ENCODE results near the gene CTNNA2. TPM values are rescaled to one million over a fixed set of nuclear protein-coding genes. Genes with fewer than 3 reads are reported as not detected.

CTNNA2 gene
- total and polyA plus RNA-seq, 11 donors, result 0.20 to 0.81 TPM; not detected in 9

GRCh38 chr2:79985571-79985970 is 472.7 kb downstream of the CTNNA2 start:
- H3K4me1 ChIP-seq, result no peaks in the 10 kb centered on the region
- DNase-seq (no peak), ATAC-seq (no peak)
- WGBS, 4 donors, result 82 to 90% (median 86%) methylated on average over 2 of the region's 2 CpGs
- H3K4me3 ChIP-seq, result no peak overlapping the region
- no peaks in the 10 kb centered on the region for H3K36me3 ChIP-seq
- intact Hi-C loops (cut with DNase I), result no loop called here
- H3K9me3 ChIP-seq, result no peaks in the 10 kb centered on the region
- TF ChIP-seq POLR2A (IDR thresholded peaks at IDR 0.05) (no peak), CTCF (IDR thresholded peaks at IDR 0.05) (no peak)
- H3K27me3 ChIP-seq, result no peaks in the 10 kb centered on the region
- H3K27ac ChIP-seq, result no peak overlapping the region

- ATAC-seq, result no peak
- intact Hi-C loops (cut with DNase I), result no loop called here
- TF ChIP-seq POLR2A (IDR thresholded peaks at IDR 0.05), result no peak
- no peak for TF ChIP-seq CTCF (IDR thresholded peaks at IDR 0.05)
- no peaks in the 10 kb centered on the region for H3K36me3 ChIP-seq
- WGBS, 4 donors, result 46 to 58% (median 53%) methylated on average over 3 of the region's 3 CpGs
- H3K4me3 ChIP-seq, result no peak overlapping the region
- no peaks in the 10 kb centered on the region for H3K4me1 ChIP-seq
- DNase-seq, result no peak
- H3K27me3 ChIP-seq, result no peaks in the 10 kb centered on the region
- no peaks in the 10 kb centered on the region for H3K9me3 ChIP-seq
- no peak overlapping the region for H3K27ac ChIP-seq
Observed at GRCh38 chr2:79993144-79993543, 480.3 kb downstream of the CTNNA2 start.

GRCh38 chr2:79994161-79994560 is 481.3 kb downstream of the CTNNA2 start:
- DNase-seq (no peak), ATAC-seq (no peak)
- H3K27me3 ChIP-seq, result no peaks in the 10 kb centered on the region
- no peak overlapping the region for H3K4me3 ChIP-seq
- H3K27ac ChIP-seq, result no peak overlapping the region
- intact Hi-C loops (cut with DNase I), result no loop called here
- H3K4me1 ChIP-seq, result no peaks in the 10 kb centered on the region
- no peak for TF ChIP-seq POLR2A (IDR thresholded peaks at IDR 0.05)
- TF ChIP-seq CTCF (IDR thresholded peaks at IDR 0.05), result no peak
- H3K36me3 ChIP-seq, result no peaks in the 10 kb centered on the region
- 71 to 78% (median 77%) methylated on average over 5 of the region's 5 CpGs for WGBS, 4 donors
- no peaks in the 10 kb centered on the region for H3K9me3 ChIP-seq

- no peaks in the 10 kb centered on the region for H3K4me1 ChIP-seq
- no peaks in the 10 kb centered on the region for H3K36me3 ChIP-seq
- DNase-seq (no peak), ATAC-seq (no peak)
- no peak overlapping the region for H3K4me3 ChIP-seq
- no peaks in the 10 kb centered on the region for H3K27me3 ChIP-seq
- intact Hi-C loops (cut with DNase I), result no loop called here
- TF ChIP-seq POLR2A (IDR thresholded peaks at IDR 0.05), result no peak
- no peak for TF ChIP-seq CTCF (IDR thresholded peaks at IDR 0.05)
- no peaks in the 10 kb centered on the region for H3K9me3 ChIP-seq
- H3K27ac ChIP-seq, result no peak overlapping the region
Observed at GRCh38 chr2:79994965-79995364, 482.1 kb downstream of the CTNNA2 start.
